Smooth muscle cell (in vitro differentiated cells): ENCODE results near the gene GALNT4. TPM values are rescaled to one million over a fixed set of nuclear protein-coding genes. Genes with fewer than 3 reads are reported as not detected.

Source experiments
- DNase-seq: peaks from one replicate; lab custom pipeline; 2025; ENCODE audit not compliant: unreplicated experiment; lab: John Stamatoyannopoulos, UW
- H2AFZ ChIP-seq: fragments of 200-600 bp; sonication (generic); 2 replicates; pipeline ENCODE4 v1.6.0; 2016; ENCODE audit warnings: antibody characterized with exemption, low read depth, mild to moderate bottlenecking
- H3F3A ChIP-seq: fragments of 200-600 bp; sonication (generic); 2 replicates; pipeline ENCODE4 v1.6.0; 2017; ENCODE audit warnings: antibody characterized with exemption, low read depth
- H3K27ac ChIP-seq: fragments of 200-600 bp; sonication (generic); 2 replicates; pipeline ENCODE4 v1.5.1; 2016; ENCODE audit warnings: low read depth, mild to moderate bottlenecking
- H3K27me3 ChIP-seq: fragments of 200-600 bp; sonication (generic); 2 replicates; pipeline ENCODE4 v1.6.1; 2016; ENCODE audit warnings: low read depth, mild to moderate bottlenecking
- H3K36me3 ChIP-seq: fragments of 200-600 bp; sonication (generic); 2 replicates; pipeline ENCODE4 v1.5.1; 2016; ENCODE audit warnings: low read depth
- H3K4me1 ChIP-seq: fragments of 200-600 bp; sonication (generic); 2 replicates; pipeline ENCODE4 v1.5.1; 2016; ENCODE audit warnings: low read depth
- H3K4me2 ChIP-seq: fragments of 200-600 bp; sonication (generic); 2 replicates; pipeline ENCODE4 v1.6.0; 2016; ENCODE audit warnings: mild to moderate bottlenecking
- H3K4me3 ChIP-seq: fragments of 200-600 bp; sonication (generic); 2 replicates; pipeline ENCODE4 v1.5.1; 2016; ENCODE audit warnings: mild to moderate bottlenecking
- H3K79me2 ChIP-seq: fragments of 200-600 bp; sonication (generic); 2 replicates; pipeline ENCODE4 v1.6.0; 2016; ENCODE audit warnings: low read depth, mild to moderate bottlenecking
- H3K9ac ChIP-seq: fragments of 200-600 bp; sonication (generic); 2 replicates; pipeline ENCODE4 v1.6.0; 2016; ENCODE audit warnings: low read depth
- H3K9me3 ChIP-seq: fragments of 200-600 bp; sonication (generic); replicated peaks from 2 replicates; pipeline ENCODE4 v1.5.1; 2016; ENCODE audit warnings: low read depth
- H4K20me1 ChIP-seq: fragments of 200-600 bp; sonication (generic); 2 replicates; pipeline ENCODE4 v1.6.0; 2016; ENCODE audit warnings: low read depth
- WGBS: methylation state at CpG from one replicate; pipeline ENCODE4 v1.1.7; 2016; ENCODE audit warnings: low lambda C conversion rate; 5-methylcytosine and 5-hydroxymethylcytosine counted together
- polyA plus RNA-seq: library from polyadenylated mRNA; unstranded; fragments of >200 nt; fragmentation: Nextera tagmentation; extraction: Ambion mirVana; gene quantifications from 2 replicates; pipeline ENCODE4 v1.2.1, GENCODE V29; 2016
- total RNA-seq: library from RNA; depleted of rRNA; stranded (reverse); fragments of >200 nt; gene quantifications from 2 replicates; pipeline ENCODE4 v1.2.3, GENCODE V29; 2014
- TF ChIP-seq, protein P1 (sequence below): fragments of 200-600 bp; sonication (generic); IDR thresholded peaks from 2 replicates; pipeline ENCODE4 v1.5.1; 2017; ENCODE audit warnings: borderline replicate concordance, mild to moderate bottlenecking, antibody characterized with exemption; ENCODE audit not compliant: insufficient read depth, poor library complexity, severe bottlenecking

Gene GALNT4
- total and polyA plus RNA-seq, 2 experiments from 2014 or later = 2.3 to 3.6 TPM

DNA sequence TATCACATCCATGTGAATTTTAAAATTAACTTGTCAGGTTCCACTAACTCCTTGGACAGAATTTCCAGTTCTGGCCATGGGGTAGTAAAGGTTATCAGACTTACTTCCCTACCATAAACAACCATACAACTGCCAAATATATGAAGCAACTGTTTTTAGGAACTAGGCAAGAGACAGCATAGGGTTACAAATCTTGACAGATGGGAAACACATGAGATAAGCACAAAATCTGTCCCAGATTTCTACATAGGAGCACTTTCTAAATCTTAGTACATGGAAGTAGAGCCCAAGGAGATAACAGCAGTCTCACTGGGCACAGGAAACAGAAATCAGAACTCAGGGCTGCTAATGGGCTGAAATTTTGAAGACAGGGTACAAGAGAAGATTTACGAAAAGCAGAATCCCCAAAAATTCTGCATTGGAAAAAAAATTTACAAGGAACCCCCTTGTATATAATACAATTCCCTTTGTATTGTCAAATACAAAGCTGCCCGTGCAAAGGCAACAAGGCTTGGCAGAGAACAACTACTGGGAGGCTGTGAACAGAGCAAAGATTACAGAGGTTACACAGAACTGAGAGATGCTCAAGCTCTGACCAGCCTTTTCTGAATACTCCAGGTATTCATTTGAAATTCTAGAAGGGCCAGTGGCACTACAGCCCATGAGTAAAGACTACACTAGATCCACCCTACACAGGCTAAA lies 43.2 kb downstream of the GALNT4 start:
- Histone ChIP-seq H3K36me3 (no peaks in the 10 kb centered on the region), H3F3A (no peaks in the 10 kb centered on the region), H3K27me3 (no peaks in the 10 kb centered on the region), H4K20me1 (no peaks in the 10 kb centered on the region), H3K9ac (no peak overlapping the region), H3K4me1 (no peaks in the 10 kb centered on the region), H3K27ac (no peak overlapping the region), H3K79me2 (no peaks in the 10 kb centered on the region), H3K4me3 (no peak overlapping the region), H3K9me3 (no peaks in the 10 kb centered on the region), H3K4me2 (no peak overlapping the region), H2AFZ (no peak overlapping the region)
- no peak for DNase-seq
- 88% methylated on average over 2 of the region's 2 CpGs for WGBS
- TF ChIP-seq, protein P1, sequence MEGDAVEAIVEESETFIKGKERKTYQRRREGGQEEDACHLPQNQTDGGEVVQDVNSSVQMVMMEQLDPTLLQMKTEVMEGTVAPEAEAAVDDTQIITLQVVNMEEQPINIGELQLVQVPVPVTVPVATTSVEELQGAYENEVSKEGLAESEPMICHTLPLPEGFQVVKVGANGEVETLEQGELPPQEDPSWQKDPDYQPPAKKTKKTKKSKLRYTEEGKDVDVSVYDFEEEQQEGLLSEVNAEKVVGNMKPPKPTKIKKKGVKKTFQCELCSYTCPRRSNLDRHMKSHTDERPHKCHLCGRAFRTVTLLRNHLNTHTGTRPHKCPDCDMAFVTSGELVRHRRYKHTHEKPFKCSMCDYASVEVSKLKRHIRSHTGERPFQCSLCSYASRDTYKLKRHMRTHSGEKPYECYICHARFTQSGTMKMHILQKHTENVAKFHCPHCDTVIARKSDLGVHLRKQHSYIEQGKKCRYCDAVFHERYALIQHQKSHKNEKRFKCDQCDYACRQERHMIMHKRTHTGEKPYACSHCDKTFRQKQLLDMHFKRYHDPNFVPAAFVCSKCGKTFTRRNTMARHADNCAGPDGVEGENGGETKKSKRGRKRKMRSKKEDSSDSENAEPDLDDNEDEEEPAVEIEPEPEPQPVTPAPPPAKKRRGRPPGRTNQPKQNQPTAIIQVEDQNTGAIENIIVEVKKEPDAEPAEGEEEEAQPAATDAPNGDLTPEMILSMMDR = no peak

DNA sequence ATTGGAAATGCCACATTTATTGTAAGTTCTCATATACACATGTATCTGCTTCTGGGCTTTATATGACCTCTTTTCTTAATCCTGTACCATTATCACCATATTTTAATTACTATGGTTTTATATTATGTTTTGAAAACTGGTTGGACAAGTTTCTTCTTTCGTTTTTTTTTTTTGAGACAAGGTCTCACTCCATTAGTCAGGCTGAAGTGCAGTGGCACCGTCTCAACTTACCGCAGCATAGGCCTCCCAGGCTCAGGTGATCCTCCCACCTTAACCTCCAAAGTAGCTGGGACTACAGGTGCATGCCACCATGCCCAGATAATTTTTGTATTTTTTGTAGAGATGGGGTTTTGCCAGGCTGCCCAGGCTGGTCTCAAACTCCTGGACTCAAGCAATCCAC lies 44.6 kb downstream of the GALNT4 start:
- WGBS = 92% methylated on average over 3 of the region's 3 CpGs
- no peaks in the 10 kb centered on the region for H3K27me3 ChIP-seq
- no peak overlapping the region for H2AFZ ChIP-seq
- H3K9me3 ChIP-seq = no peaks in the 10 kb centered on the region
- H3K27ac ChIP-seq = no peak overlapping the region
- no peaks in the 10 kb centered on the region for H3K79me2 ChIP-seq
- no peak overlapping the region for H3K4me3 ChIP-seq
- H4K20me1 ChIP-seq = no peaks in the 10 kb centered on the region
- H3K4me2 ChIP-seq = no peak overlapping the region
- no peaks in the 10 kb centered on the region for H3F3A ChIP-seq
- no peaks in the 10 kb centered on the region for H3K36me3 ChIP-seq
- TF ChIP-seq, protein P1 = no peak
- H3K9ac ChIP-seq = no peak overlapping the region
- no peaks in the 10 kb centered on the region for H3K4me1 ChIP-seq
- no peak for DNase-seq

DNA sequence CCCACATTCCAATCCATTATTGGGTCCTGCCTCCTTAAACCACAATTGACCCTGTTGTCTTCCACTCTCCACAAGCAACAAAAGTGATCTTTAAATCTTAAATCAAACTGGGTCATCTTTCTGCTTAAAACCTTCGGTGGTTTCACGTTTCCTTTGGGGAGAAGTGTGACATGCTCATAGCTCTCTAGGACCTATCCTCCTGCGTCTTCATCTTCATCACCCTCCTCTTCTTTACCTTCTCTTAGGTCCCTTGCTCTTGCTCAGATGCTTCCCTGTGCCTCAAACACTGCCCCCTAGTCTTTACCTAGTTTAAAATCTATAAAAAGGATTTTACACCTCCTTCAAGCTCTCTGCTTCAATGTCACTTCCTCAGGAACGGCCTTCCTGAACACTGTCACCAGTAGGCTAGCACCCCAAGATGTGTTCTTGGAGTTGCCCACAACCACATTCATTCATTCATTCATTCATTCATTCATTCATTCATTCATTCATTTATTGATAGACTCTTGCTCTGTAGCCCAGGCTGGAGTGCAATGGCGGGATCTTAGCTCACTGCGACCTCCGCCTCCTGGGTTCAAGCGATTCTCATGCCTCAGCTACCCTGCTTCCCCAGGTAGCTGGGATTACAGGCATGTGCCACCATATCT lies 46.8 kb downstream of the GALNT4 start:
- Histone ChIP-seq H4K20me1 (no peaks in the 10 kb centered on the region), H3F3A (no peaks in the 10 kb centered on the region), H3K79me2 (no peaks in the 10 kb centered on the region), H3K4me1 (no peaks in the 10 kb centered on the region), H3K4me2 (no peak overlapping the region), H3K4me3 (no peak overlapping the region), H3K36me3 (no peaks in the 10 kb centered on the region), H3K9ac (no peak overlapping the region), H3K9me3 (no peaks in the 10 kb centered on the region), H3K27me3 (no peaks in the 10 kb centered on the region), H2AFZ (no peak overlapping the region), H3K27ac (no peak overlapping the region)
- 92% methylated on average over 8 of the region's 8 CpGs for WGBS
- no peak for DNase-seq
- TF ChIP-seq, protein P1 = no peak
